22Rv1 (cell line): ENCODE measurements around the gene ALPL.

Experiments used
- H3K27ac ChIP-seq: fragments of 450-650 bp; 2 replicates; pipeline ENCODE4 v1.5.1; 2017
- ZFX ChIP-seq: fragments of 450-650 bp; IDR thresholded peaks from 2 replicates; pipeline ENCODE4 v1.6.1; 2017; ENCODE audit warnings: antibody characterized with exemption, borderline replicate concordance
- TF ChIP-seq, protein P1 (sequence below): fragments of 450-650 bp; IDR thresholded peaks from 2 replicates; pipeline ENCODE4 v1.5.1; 2017; ENCODE audit warnings: mild to moderate bottlenecking

ALPL gene

DNA sequence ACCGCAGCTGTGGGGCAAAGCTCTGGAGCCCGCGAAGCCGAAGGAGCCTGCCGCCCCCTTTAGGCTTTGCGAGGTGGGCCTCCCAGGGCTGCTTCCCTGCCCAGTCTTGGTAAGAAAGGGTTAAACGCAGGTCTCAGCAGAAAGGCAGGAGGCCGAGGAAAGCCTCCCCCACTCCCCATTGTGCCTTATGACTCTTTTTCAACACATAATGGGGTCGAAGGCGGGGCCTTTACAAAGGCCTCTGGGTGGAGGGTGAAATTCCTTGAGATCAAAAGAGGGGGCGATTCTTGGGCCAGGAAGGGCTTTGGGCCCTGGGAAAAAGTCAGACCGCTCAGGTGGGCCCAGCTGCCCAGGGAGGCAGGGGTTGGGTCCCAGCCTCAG, 880 bp downstream of the ALPL start:
- no peak overlapping the region for H3K27ac ChIP-seq
- TF ChIP-seq, protein P1, sequence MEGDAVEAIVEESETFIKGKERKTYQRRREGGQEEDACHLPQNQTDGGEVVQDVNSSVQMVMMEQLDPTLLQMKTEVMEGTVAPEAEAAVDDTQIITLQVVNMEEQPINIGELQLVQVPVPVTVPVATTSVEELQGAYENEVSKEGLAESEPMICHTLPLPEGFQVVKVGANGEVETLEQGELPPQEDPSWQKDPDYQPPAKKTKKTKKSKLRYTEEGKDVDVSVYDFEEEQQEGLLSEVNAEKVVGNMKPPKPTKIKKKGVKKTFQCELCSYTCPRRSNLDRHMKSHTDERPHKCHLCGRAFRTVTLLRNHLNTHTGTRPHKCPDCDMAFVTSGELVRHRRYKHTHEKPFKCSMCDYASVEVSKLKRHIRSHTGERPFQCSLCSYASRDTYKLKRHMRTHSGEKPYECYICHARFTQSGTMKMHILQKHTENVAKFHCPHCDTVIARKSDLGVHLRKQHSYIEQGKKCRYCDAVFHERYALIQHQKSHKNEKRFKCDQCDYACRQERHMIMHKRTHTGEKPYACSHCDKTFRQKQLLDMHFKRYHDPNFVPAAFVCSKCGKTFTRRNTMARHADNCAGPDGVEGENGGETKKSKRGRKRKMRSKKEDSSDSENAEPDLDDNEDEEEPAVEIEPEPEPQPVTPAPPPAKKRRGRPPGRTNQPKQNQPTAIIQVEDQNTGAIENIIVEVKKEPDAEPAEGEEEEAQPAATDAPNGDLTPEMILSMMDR: no peak
- no peak for TF ChIP-seq ZFX

DNA sequence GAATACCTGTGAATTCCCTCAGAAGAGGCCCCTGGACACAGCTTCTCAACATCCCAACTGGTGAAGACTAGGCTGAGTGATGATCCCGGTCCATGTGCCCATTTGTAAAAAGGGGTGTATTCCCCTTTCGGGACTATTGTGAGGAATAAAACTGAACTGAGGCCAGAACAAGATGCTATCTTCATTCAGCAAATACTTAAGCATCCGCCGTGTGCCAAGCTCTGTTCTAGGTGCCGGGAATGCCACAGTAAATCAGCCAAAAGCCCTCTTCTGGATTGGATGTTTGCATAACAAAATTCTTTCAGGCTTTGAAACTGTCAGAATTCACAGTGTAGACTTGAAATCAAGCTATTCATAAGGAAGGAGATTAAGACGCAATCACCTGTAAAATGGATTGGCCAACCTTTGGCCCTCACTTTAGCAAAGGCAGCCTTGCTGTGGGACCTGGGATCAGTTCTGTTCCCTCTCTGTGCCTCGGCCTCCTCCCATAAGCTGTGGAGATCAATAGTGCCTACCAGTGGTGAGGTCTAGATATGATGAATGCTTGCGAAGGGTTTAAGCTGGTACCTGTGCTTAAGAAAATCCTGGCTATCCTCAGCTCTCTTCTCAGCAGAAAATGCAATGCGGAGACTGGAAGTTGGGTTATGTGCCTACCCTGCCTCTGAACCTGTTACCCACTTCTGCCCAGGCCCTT, 1.8 kb downstream of the ALPL start:
- no peak for TF ChIP-seq ZFX
- TF ChIP-seq, protein P1: peak; percentile 40
- H3K27ac ChIP-seq: no peak overlapping the region

DNA sequence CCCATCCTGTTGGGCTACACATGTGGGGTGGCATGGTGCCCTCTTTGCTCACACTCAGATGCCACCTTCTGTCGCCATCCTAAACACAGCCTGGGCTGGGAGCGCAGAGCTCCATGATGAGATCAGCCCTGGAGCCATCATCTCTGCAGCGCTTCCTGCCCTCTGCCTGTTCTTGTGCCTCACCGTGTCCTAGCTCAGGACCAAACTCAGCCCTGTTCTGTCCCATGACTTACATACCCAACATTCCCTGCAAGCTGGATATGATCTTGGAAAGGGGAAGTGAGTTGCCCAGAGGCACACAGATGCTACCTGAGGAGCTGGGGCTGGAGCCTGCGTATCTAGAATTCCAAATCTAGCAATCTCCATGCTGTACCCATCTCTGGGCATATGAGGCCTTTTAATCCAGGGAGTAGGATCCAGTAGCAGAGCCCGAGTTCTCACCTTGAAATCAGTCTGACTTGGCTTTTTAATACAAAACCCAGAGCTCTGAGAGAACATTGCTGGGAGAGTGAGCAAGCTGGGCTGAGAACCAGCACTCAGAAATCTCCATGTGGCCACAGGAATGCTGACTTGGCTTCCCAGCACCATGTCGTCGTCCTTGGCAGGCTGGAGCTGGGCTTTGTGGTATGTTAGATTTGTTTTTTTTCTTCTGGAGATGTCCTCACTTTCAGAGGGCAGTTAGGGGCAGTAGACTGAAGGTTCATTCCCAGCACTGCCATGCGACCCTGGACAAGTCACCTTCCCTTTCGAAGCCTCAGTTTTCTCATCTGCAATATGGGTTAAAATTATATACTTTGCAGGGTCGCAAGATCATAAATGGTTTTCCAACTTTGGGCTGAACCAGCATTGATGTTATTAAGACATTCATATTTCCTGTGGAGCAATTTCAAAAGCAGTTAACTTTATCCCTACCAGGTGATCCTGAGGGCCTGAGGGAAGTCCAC, 2.6 kb downstream of the ALPL start:
- TF ChIP-seq, protein P1: no peak
- no peak for TF ChIP-seq ZFX
- no peak overlapping the region for H3K27ac ChIP-seq

DNA sequence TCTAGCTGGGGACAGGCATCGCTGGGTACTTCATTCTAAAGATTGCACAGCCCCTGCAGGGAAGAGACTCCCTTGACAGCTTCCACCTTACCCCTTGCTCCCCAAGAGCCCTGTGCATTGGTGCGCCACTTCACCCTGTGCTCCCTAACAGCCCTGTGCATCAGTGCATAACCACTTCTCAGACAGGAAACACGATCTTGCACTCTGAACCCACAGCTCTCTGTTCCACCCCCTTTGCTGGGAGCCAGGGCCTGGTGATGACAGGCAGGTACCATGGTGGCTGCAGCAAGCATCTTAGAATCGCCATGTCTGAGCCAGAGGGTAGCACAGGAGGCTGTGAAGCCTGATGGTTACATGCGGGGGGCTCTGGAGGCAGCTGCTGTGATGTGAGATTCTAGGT, 5.0 kb downstream of the ALPL start:
- TF ChIP-seq, protein P1: no peak
- TF ChIP-seq ZFX: no peak
- H3K27ac ChIP-seq: no peak overlapping the region

DNA sequence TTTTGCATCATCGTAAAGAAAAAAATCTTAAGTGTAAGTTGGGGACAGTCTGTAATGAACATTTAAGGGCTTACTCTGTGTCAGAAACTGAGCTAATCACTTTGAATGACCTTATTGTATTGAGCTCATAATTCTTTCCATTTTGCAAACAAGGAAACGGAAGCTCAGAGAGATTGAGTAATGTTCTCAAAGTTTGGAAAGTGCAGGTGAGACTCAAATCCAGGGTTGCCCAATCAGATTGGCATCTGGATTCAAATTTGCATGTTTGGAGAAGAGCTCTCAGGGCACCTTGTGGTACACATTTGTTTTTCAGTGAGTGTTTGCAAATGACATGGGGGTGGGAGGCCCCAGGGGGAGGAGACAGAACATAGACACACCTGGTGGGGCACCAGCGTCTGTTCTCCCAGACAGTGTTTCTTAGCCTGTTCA, 8.0 kb downstream of the ALPL start:
- no peak overlapping the region for H3K27ac ChIP-seq
- no peak for TF ChIP-seq ZFX
- TF ChIP-seq, protein P1: no peak

DNA sequence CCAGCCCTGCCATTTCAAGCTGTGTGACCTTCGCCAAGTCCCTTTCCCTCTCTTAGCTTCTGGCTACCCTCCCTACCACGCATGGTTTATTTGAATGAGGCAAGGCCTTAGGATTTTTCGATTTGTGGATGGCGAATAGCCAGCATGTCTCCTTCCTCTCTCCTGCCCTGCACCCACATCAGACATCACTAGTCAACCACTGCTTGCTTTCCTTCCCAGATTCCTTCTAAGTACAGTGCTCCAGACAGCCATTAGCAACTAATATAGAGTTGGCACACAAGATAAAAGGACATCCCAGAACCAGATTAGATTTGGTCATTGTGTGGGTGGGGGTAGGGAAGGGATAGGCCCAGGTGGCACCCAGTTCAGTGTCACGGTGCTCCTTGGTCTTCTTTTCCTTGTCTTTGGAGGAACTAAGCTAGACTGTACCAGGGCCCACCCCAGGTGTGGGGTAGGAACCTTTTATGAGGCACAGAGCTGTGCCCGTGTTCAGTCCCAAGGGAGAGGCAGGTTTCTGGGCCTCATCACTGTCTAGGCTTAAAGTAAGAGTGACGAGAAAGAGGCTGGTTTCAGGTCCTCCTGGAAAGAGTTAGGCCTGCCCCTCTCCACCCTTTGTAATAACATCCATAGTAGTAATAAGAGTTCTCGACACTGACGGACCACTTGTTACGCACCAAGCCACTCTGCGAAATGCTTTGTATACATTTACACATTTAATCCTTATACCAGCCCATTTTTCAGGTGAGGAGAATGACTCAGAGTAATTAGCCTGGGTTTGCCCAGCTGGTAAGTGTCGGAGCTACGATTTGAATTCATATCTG, 8.6 kb downstream of the ALPL start:
- H3K27ac ChIP-seq: no peak overlapping the region
- TF ChIP-seq, protein P1: no peak
- no peak for TF ChIP-seq ZFX
